Left kidney (tissue), 2 donors: ENCODE measurements around the gene DNAAF9. TPM values are rescaled to one million over a fixed set of nuclear protein-coding genes. Genes with fewer than 3 reads are reported as not detected.

Experiments
- DNase-seq: peaks from one replicate; pipeline ENCODE4 v3.0.0-alpha.2; 2013
- polyA plus RNA-seq: library from polyadenylated mRNA; unstranded; fragments of 120-200 nt; gene quantifications from one replicate; pipeline ENCODE4 v1.2.1, GENCODE V29; 2013; ENCODE audit not compliant: insufficient read length

The DNAAF9 gene
- polyA plus RNA-seq, 1 donor = 35.6 TPM

- DNase-seq = no peak
These were observed 5.3 kb upstream of the DNAAF9 start for GRCh38 chr20:3412600-3413392.

GRCh38 chr20:3410464-3410863, 3.0 kb upstream of the DNAAF9 start:
- DNase-seq = no peak

GRCh38 chr20:3409417-3409816, 1.9 kb upstream of the DNAAF9 start:
- no peak for DNase-seq

- DNase-seq = peak; percentile 68
These were observed 535 bp upstream of the DNAAF9 start for GRCh38 chr20:3407771-3408637.

- peak; percentile 34 for DNase-seq
These were observed 909 bp downstream of the DNAAF9 start for GRCh38 chr20:3406481-3407039.

GRCh38 chr20:3405696-3406358, 1.6 kb downstream of the DNAAF9 start:
- DNase-seq = no peak

GRCh38 chr20:3405139-3405538, 2.3 kb downstream of the DNAAF9 start:
- DNase-seq = no peak

- DNase-seq = no peak
These were observed 3.1 kb downstream of the DNAAF9 start for GRCh38 chr20:3404402-3404801.

- DNase-seq = no peak
These were observed 3.7 kb downstream of the DNAAF9 start for GRCh38 chr20:3403741-3404140.

- DNase-seq = no peak
These were observed 5.0 kb downstream of the DNAAF9 start for GRCh38 chr20:3402453-3402852.

- no peak for DNase-seq
These were observed 7.0 kb downstream of the DNAAF9 start for GRCh38 chr20:3400260-3401155.

- no peak for DNase-seq
These were observed 8.7 kb downstream of the DNAAF9 start for GRCh38 chr20:3398681-3399252.

GRCh38 chr20:3396492-3396891, 11.0 kb downstream of the DNAAF9 start:
- DNase-seq = no peak

- DNase-seq = no peak
These were observed 14.7 kb downstream of the DNAAF9 start for GRCh38 chr20:3392756-3393155.

- peak; percentile 54 for DNase-seq
These were observed 16.6 kb downstream of the DNAAF9 start for GRCh38 chr20:3390759-3391425.

GRCh38 chr20:3383878-3384495, 23.5 kb downstream of the DNAAF9 start:
- no peak for DNase-seq

GRCh38 chr20:3382836-3383235, 24.6 kb downstream of the DNAAF9 start:
- DNase-seq = no peak

- DNase-seq = no peak
These were observed 27.0 kb downstream of the DNAAF9 start for GRCh38 chr20:3380228-3381070.

GRCh38 chr20:3378138-3378537, 29.3 kb downstream of the DNAAF9 start:
- no peak for DNase-seq
